GM11168 (cell line): ENCODE results near the gene ZCCHC9.

Source experiments
- in situ Hi-C: fragments of 300-500 bp; cut with MboI; formaldehyde crosslinking; loops from one replicate; pipeline ENCODE4 v1.12.0; 2022; ENCODE audit warnings: low sequenced_read_pairs; ENCODE audit not compliant: unreplicated experiment

The ZCCHC9 gene

DNA sequence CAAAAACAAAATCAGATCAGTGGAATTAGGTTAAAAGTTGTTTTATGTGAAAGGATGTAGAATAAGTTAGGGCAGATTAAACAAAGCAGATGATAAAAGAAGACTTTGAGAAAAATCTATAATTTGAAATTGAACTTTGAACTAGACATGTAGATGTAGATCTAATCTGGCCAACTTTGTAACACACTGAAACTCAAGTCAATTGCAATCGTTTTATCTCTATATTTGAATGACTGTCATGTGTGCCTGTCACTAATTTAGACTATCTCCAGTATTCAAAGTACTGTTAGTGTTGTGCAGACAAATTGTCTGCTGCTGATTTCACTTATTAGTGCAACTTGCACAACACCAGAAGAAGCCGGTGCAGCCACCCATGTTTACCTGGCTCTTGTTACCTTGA is 52.7 kb downstream of the ZCCHC9 start:
- in situ Hi-C loops: no loop called here

- in situ Hi-C loops: no loop called here
Measured at GRCh38 chr5:81355291-81356251, 54.2 kb downstream of the ZCCHC9 start.

DNA sequence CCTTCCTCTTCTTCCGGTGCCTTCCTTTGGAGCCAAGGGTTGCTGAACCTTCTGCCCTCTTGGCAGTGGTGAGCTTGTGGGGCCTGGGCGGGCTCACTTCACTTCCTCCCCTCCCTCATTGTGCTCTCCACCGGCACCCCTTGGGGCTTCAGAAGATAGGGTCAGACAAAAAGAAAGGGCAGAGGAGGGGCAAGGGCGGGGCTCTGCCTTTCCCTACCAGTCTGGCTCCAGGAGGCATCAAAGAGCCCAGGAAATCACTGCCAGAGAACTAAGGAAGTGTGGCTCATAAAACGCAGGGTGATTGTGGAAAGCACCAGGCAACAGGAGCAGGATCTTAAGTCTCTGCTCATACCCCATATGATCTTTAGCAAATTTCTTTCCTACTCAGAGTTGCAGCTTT is 57.7 kb downstream of the ZCCHC9 start:
- in situ Hi-C loops: no loop called here

DNA sequence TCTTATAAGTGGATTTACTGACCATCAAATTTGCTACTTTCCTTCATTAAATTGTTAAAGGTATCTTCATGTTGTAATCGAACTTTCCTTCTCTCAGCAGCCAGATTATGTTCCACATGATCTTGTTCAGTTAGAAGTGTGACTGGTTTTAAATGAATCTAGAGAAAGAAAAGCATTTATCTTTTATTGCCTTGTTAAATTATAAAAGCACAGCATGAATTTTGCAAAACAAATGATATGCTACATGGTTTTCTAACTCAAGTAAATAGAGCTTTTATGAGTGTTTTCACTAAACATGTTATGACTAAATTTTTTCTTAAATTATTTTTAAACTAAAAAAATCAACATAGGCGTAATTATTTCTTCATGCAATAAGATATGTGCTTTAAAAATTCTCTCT is 58.5 kb downstream of the ZCCHC9 start:
- in situ Hi-C loops: no loop called here

DNA sequence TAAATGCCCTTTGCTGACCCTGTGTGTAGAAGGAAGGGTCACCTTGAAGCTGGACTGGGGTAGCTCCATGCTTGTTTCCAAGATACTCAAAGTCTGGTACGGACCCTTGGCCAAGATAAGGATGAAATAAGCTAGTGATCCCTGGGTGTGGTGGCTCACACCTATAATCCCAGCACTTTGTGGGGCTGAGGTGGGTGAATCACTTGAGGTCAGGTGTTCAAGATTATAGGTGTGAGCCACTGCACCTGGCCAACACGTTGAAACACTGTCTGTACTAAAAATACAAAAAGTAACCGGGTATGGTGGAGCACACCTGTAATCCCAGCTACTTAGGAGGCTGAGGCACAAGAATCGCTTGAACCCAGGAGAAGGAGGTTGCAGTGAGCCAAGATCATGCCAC is 59.3 kb downstream of the ZCCHC9 start:
- in situ Hi-C loops: no loop called here

DNA sequence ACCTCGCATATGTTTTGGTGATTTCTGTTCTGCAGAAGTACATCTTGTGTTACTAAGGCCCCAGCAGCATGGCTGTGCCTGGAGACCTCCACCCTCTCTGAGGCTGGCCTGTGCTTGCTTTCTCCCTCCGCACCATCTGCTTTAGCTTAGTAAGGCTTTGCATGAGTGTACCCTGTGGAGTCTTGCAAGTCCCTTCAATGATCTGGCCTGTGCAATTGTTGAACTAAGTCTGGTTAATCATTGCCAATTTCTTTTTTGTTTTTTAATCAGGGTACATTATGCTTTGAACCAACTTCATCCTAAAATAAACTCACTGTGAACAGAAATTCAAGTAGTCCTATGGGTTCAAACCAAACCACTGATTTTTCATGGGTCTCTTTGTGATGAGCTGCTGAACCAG is 60.2 kb downstream of the ZCCHC9 start:
- in situ Hi-C loops: no loop called here
